Upper lobe of right lung (tissue), 1 donor: Measurements from ENCODE around the gene CSNK2A3. TPM values are rescaled to one million over a fixed set of nuclear protein-coding genes. Genes with fewer than 3 reads are reported as not detected.

Source experiments
- ATAC-seq: fragments of 200-7000 bp; cut with Tn5 transposase; one replicate; pipeline ENCODE4 v1.9.1; 2020; ENCODE audit warnings: mild to moderate bottlenecking, moderate library complexity
- DNase-seq: peaks from one replicate; pipeline ENCODE4 v3.0.0-alpha.2; 2020
- H3K27ac ChIP-seq: fragments of 200-600 bp; one replicate; pipeline ENCODE4 v1.8.0; 2022
- H3K27me3 ChIP-seq: fragments of 200-600 bp; one replicate; pipeline ENCODE4 v1.8.0; 2022; ENCODE audit warnings: mild to moderate bottlenecking
- H3K36me3 ChIP-seq: fragments of 200-600 bp; one replicate; pipeline ENCODE4 v1.8.0; 2022
- H3K4me1 ChIP-seq: fragments of 200-600 bp; one replicate; pipeline ENCODE4 v1.8.0; 2022
- H3K4me3 ChIP-seq: fragments of 200-600 bp; one replicate; pipeline ENCODE4 v1.8.0; 2022; ENCODE audit warnings: mild to moderate bottlenecking
- H3K9me3 ChIP-seq: fragments of 200-600 bp; one replicate; pipeline ENCODE4 v1.8.0; 2022
- intact Hi-C: fragments of 100-400 bp; cut with DNase I; formaldehyde crosslinking; loops from one replicate; pipeline ENCODE4 v1.11.0; 2022
- total RNA-seq: library from RNA; stranded (reverse); fragmentation: NEBNext Ultra II Directional; extraction: Animal tissue kit (Norgen Biotek cat#: 25700); gene quantifications from one replicate; pipeline ENCODE4 v1.2.1, GENCODE V29; 2021
- TF ChIP-seq, protein P1 (sequence below): fragments of 200-600 bp; IDR thresholded peaks from one replicate; pipeline ENCODE4 v1.8.0; 2022; ENCODE audit warnings: antibody characterized with exemption
- donor health status: DM: no; HTN: yes; CAD: no; lungs with severe emphysema.

The CSNK2A3 gene
- total RNA-seq, 1 donor from 2014 or later, result 3.9 TPM

- ATAC-seq (peak; percentile 86), DNase-seq (peak; percentile 67)
- Histone ChIP-seq H3K4me3 (no peak overlapping the region), H3K9me3 (no peaks in the 10 kb centered on the region), H3K4me1 (peaks cover 10% of the 10 kb centered on the region), H3K27ac (peak overlapping the region; percentile 72), H3K36me3 (no peaks in the 10 kb centered on the region), H3K27me3 (no peaks in the 10 kb centered on the region)
- TF ChIP-seq, protein P1, sequence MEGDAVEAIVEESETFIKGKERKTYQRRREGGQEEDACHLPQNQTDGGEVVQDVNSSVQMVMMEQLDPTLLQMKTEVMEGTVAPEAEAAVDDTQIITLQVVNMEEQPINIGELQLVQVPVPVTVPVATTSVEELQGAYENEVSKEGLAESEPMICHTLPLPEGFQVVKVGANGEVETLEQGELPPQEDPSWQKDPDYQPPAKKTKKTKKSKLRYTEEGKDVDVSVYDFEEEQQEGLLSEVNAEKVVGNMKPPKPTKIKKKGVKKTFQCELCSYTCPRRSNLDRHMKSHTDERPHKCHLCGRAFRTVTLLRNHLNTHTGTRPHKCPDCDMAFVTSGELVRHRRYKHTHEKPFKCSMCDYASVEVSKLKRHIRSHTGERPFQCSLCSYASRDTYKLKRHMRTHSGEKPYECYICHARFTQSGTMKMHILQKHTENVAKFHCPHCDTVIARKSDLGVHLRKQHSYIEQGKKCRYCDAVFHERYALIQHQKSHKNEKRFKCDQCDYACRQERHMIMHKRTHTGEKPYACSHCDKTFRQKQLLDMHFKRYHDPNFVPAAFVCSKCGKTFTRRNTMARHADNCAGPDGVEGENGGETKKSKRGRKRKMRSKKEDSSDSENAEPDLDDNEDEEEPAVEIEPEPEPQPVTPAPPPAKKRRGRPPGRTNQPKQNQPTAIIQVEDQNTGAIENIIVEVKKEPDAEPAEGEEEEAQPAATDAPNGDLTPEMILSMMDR, result no peak
- intact Hi-C loops, result no loop called here
Observed at GRCh38 chr11:11313426-11313825, 39.6 kb downstream of the CSNK2A3 start.

- no peak overlapping the region for H3K27ac ChIP-seq
- no peak overlapping the region for H3K4me3 ChIP-seq
- TF ChIP-seq, protein P1, result no peak
- no peaks in the 10 kb centered on the region for H3K9me3 ChIP-seq
- no peaks in the 10 kb centered on the region for H3K27me3 ChIP-seq
- intact Hi-C loops, result no loop called here
- peaks cover 10% of the 10 kb centered on the region for H3K4me1 ChIP-seq
- ATAC-seq, result no peak
- no peaks in the 10 kb centered on the region for H3K36me3 ChIP-seq
- no peak for DNase-seq
Observed at GRCh38 chr11:11312738-11313137, 40.3 kb downstream of the CSNK2A3 start.

DNA sequence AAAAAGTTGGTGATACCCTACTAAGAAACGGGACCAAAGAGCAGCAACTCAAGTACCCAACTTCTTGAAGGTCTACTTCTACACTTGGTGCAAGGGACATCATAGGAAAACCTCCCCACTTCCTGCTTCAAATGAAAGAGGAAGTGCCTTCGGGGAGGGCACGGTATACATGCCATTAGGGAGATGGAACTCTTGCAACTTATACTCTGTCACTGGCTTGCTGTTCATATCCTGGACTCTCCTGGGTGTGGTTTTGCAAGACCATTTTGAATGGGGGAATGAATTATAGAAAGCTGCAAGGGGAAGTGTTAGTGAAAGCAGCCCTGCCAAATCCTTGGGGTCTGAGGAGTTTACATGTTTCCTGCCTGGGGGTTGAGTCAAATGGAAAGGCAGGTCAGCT is 41.9 kb downstream of the CSNK2A3 start:
- no peak for DNase-seq
- Histone ChIP-seq H3K27me3 (no peaks in the 10 kb centered on the region), H3K4me1 (peaks cover 10% of the 10 kb centered on the region), H3K9me3 (no peaks in the 10 kb centered on the region), H3K27ac (no peak overlapping the region), H3K36me3 (no peaks in the 10 kb centered on the region), H3K4me3 (no peak overlapping the region)
- TF ChIP-seq, protein P1, result no peak
- intact Hi-C loops, result no loop called here
- peak; percentile 69 for ATAC-seq

- H3K4me1 ChIP-seq, result peaks cover 10% of the 10 kb centered on the region
- TF ChIP-seq, protein P1, result no peak
Observed at GRCh38 chr11:11309906-11310305, 43.1 kb downstream of the CSNK2A3 start.

DNA sequence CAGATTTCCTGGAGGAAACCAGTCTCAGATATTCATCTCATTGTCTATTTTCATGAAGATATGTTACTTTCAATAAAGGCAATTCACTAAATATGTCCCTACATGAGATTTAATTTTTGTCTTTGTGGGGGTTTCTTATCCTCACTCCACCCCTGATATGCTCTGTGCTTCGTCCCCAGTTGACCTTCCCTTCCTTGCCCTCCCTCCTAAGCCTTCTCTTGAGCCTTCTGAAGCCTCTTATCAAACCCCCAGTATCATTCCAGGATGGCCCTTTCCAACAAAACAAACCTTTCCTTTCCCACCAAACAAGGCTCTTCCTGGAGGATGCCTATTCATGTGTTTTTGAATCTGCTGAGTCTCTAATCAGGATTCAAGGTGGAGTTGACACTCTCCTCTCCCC is 44.8 kb downstream of the CSNK2A3 start:
- Histone ChIP-seq H3K9me3 (no peaks in the 10 kb centered on the region), H3K27ac (no peak overlapping the region), H3K4me3 (no peak overlapping the region), H3K36me3 (no peaks in the 10 kb centered on the region), H3K4me1 (no peaks in the 10 kb centered on the region), H3K27me3 (no peaks in the 10 kb centered on the region)
- DNase-seq, result no peak
- intact Hi-C loops, result no loop called here
- ATAC-seq, result no peak
- TF ChIP-seq, protein P1, result no peak

More at GRCh38 chr11:11309906-11310305, 43.1 kb downstream of the CSNK2A3 start:
- Histone ChIP-seq H3K27ac (no peak overlapping the region), H3K9me3 (no peaks in the 10 kb centered on the region), H3K4me3 (no peak overlapping the region), H3K36me3 (no peaks in the 10 kb centered on the region), H3K27me3 (no peaks in the 10 kb centered on the region)
- DNase-seq (no peak), ATAC-seq (no peak)
- intact Hi-C loops, result no loop called here

- Histone ChIP-seq H3K4me1 (no peaks in the 10 kb centered on the region), H3K36me3 (no peaks in the 10 kb centered on the region), H3K9me3 (no peaks in the 10 kb centered on the region), H3K27ac (no peak overlapping the region), H3K27me3 (no peaks in the 10 kb centered on the region), H3K4me3 (no peak overlapping the region)
- DNase-seq, result no peak
- ATAC-seq, result no peak
- intact Hi-C loops, result no loop called here
- TF ChIP-seq, protein P1, result no peak
Observed at GRCh38 chr11:11306855-11307254, 46.2 kb downstream of the CSNK2A3 start.
